HAP-1 (cell line): ENCODE measurements around the gene LILRB4.
"Not testable (repeated sequence)": the region's sequence is repeated elsewhere in the genome, so short reads cannot be mapped to it uniquely, and the experiment has no call there.

Experiments used
- DNase-seq, 2 experiments: peaks; one replicate each; pipeline ENCODE4 v3.0.0-alpha.2; 2016 to 2020; ENCODE audit warnings: low spot score in 2 of 2
- H3K27me3 ChIP-seq: fragments of 250-450 bp; sonication (Bioruptor Pico); 2 replicates; pipeline ENCODE4 v1.5.1; 2020; ENCODE audit warnings: low read depth, mild to moderate bottlenecking, moderate library complexity
- H3K36me3 ChIP-seq: fragments of 250-450 bp; sonication (Bioruptor Pico); replicated peaks from 2 replicates; pipeline ENCODE4 v1.5.1; 2020; ENCODE audit warnings: mild to moderate bottlenecking
- H3K4me1 ChIP-seq: fragments of 250-450 bp; sonication (Bioruptor Pico); 2 replicates; pipeline ENCODE4 v1.5.1; 2020; ENCODE audit warnings: mild to moderate bottlenecking
- H3K4me3 ChIP-seq: fragments of 250-450 bp; sonication (Bioruptor Pico); 2 replicates; pipeline ENCODE4 v1.5.1; 2020; ENCODE audit warnings: mild to moderate bottlenecking, moderate library complexity
- H3K9me3 ChIP-seq: fragments of 250-450 bp; sonication (Bioruptor Pico); 2 replicates; pipeline ENCODE4 v1.5.1; 2020; ENCODE audit warnings: mild to moderate bottlenecking, moderate library complexity
- in situ Hi-C: fragments of 300-500 bp; cut with MboI; formaldehyde crosslinking; loops from 3 replicates; pipeline ENCODE4 v1.14.3; 2020; ENCODE audit warnings: low sequenced_read_pairs, inconsistent platforms, mixed read lengths

The LILRB4 gene

GRCh38 chr19:54691582-54692297 is 29.0 kb downstream of the LILRB4 start:
- Histone ChIP-seq H3K4me1 (no peaks in the 10 kb centered on the region), H3K27me3 (no peaks in the 10 kb centered on the region), H3K4me3 (no peak overlapping the region), H3K9me3 (no peaks in the 10 kb centered on the region), H3K36me3 (no peaks in the 10 kb centered on the region)
- DNase-seq, result no peak
- in situ Hi-C loops, result no loop called here

GRCh38 chr19:54692298-54692615 is 29.5 kb downstream of the LILRB4 start:
- DNase-seq, result no peak
- in situ Hi-C loops, result no loop called here
- Histone ChIP-seq H3K4me1 (no peaks in the 10 kb centered on the region), H3K27me3 (no peaks in the 10 kb centered on the region), H3K4me3 (no peak overlapping the region), H3K9me3 (no peaks in the 10 kb centered on the region), H3K36me3 (no peaks in the 10 kb centered on the region)

GRCh38 chr19:54694648-54695047 is 31.9 kb downstream of the LILRB4 start:
- H3K36me3 ChIP-seq, result no peaks in the 10 kb centered on the region
- no peaks in the 10 kb centered on the region for H3K27me3 ChIP-seq
- no peak overlapping the region for H3K4me3 ChIP-seq
- in situ Hi-C loops, result no loop called here
- no peaks in the 10 kb centered on the region for H3K4me1 ChIP-seq
- no peaks in the 10 kb centered on the region; the same call in 1 of the 2 replicates for H3K9me3 ChIP-seq
- no peak for DNase-seq

- Histone ChIP-seq H3K36me3 (no peaks in the 10 kb centered on the region), H3K4me3 (no peak overlapping the region), H3K9me3 (no peaks in the 10 kb centered on the region; the same call in 1 of the 2 replicates), H3K27me3 (no peaks in the 10 kb centered on the region), H3K4me1 (no peaks in the 10 kb centered on the region)
- in situ Hi-C loops, result no loop called here
- DNase-seq, result no peak
These were observed 33.3 kb downstream of the LILRB4 start for GRCh38 chr19:54696117-54696548.

GRCh38 chr19:54696766-54697165 is 34.0 kb downstream of the LILRB4 start:
- no peaks in the 10 kb centered on the region for H3K27me3 ChIP-seq
- DNase-seq, result no peak
- H3K9me3 ChIP-seq, result peaks cover 3% of the 10 kb centered on the region
- no peaks in the 10 kb centered on the region for H3K4me1 ChIP-seq
- in situ Hi-C loops, result no loop called here
- H3K36me3 ChIP-seq, result no peaks in the 10 kb centered on the region
- no peak overlapping the region for H3K4me3 ChIP-seq

- H3K9me3 ChIP-seq, H3K4me3 ChIP-seq, H3K4me1 ChIP-seq, H3K27me3 ChIP-seq, in situ Hi-C loops, H3K36me3 ChIP-seq, DNase-seq: not testable (repeated sequence)
These were observed 34.9 kb downstream of the LILRB4 start for GRCh38 chr19:54697716-54698115.

GRCh38 chr19:54704928-54705327 is 42.1 kb downstream of the LILRB4 start:
- Histone ChIP-seq H3K4me3 (no peak overlapping the region), H3K9me3 (peaks cover 3% of the 10 kb centered on the region; the same call in 1 of the 2 replicates), H3K36me3 (no peaks in the 10 kb centered on the region), H3K27me3 (no peaks in the 10 kb centered on the region), H3K4me1 (no peaks in the 10 kb centered on the region)
- DNase-seq, result no peak
- in situ Hi-C loops, result no loop called here

GRCh38 chr19:54707962-54708361 is 45.2 kb downstream of the LILRB4 start:
- in situ Hi-C loops, result no loop called here
- no peak for DNase-seq
- Histone ChIP-seq H3K4me3 (no peak overlapping the region), H3K27me3 (no peaks in the 10 kb centered on the region), H3K4me1 (no peaks in the 10 kb centered on the region), H3K9me3 (no peaks in the 10 kb centered on the region; the same call in 1 of the 2 replicates), H3K36me3 (no peaks in the 10 kb centered on the region)

- no peaks in the 10 kb centered on the region; the same call in 1 of the 2 replicates for H3K9me3 ChIP-seq
- H3K36me3 ChIP-seq, result no peaks in the 10 kb centered on the region
- in situ Hi-C loops, result no loop called here
- H3K4me1 ChIP-seq, result no peaks in the 10 kb centered on the region
- H3K4me3 ChIP-seq, result no peak overlapping the region
- no peaks in the 10 kb centered on the region for H3K27me3 ChIP-seq
- no peak for DNase-seq
These were observed 46.0 kb downstream of the LILRB4 start for GRCh38 chr19:54708781-54709180.

- no peaks in the 10 kb centered on the region for H3K36me3 ChIP-seq
- no peaks in the 10 kb centered on the region for H3K4me1 ChIP-seq
- H3K4me3 ChIP-seq, result no peak overlapping the region
- H3K9me3 ChIP-seq, result no peaks in the 10 kb centered on the region; the same call in 1 of the 2 replicates
- H3K27me3 ChIP-seq, result no peaks in the 10 kb centered on the region
- no peak for DNase-seq
- in situ Hi-C loops, result no loop called here
These were observed 46.6 kb downstream of the LILRB4 start for GRCh38 chr19:54709212-54709948.

- H3K4me1 ChIP-seq, DNase-seq, H3K9me3 ChIP-seq, H3K27me3 ChIP-seq, H3K36me3 ChIP-seq, in situ Hi-C loops, H3K4me3 ChIP-seq: not testable (repeated sequence)
These were observed 47.2 kb downstream of the LILRB4 start for GRCh38 chr19:54709956-54710355.
